ENCODE results near the gene ZNF219. TPM values are rescaled to one million over a fixed set of nuclear protein-coding genes. Genes with fewer than 3 reads are reported as not detected.
A peak's percentile ranks its signal among the peaks of the same experiment; 100 is the strongest.

ZNF219 gene
- total RNA-seq, 1 experiment from 2014 or later, result 84.5 TPM

DNA sequence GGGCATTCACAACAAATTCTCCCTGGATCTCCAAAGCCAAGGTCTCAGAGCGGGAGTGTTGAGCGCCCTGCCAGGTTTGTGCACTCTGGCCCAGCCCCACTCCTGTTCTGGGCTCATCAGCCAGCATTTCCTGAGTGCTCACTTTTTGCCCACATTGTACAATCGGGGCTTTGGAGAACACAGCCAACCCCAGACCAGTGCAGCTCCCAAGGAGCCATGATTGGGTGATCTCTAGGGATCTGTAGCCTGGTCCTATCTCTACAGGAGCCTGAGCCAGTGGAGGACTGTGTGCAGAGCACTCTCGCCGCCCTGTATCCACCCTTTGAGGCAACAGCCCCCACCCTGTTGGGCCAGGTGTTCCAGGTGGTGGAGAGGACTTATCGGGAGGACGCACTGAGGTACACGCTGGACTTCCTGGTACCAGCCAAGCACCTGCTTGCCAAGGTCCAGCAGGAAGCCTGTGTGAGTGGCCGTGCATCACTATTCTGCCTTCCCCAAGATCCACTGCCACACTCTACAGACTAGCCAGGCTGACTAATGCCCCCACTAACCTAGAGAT is 25.6 kb downstream of the ZNF219 start:
- H3K56ac ChIP-seq (ENCODE audit: insufficient read length, low read depth, low read length), result no peak overlapping the region
- no peaks in the 10 kb centered on the region for H3K79me1 ChIP-seq (ENCODE audit: insufficient read depth, low read depth, low read length, poor library complexity, severe bottlenecking)
- H4K5ac ChIP-seq (ENCODE audit: insufficient read length, low read depth, low read length), result no peak overlapping the region
- no peaks in the 10 kb centered on the region for H3K79me2 ChIP-seq (ENCODE audit: insufficient read depth, low read length)
- H3K27ac ChIP-seq (ENCODE audit: insufficient read length, low read depth, low read length), result no peak overlapping the region
- no peak overlapping the region for H2BK5ac ChIP-seq (ENCODE audit: insufficient read length, low read length)
- H3K27me3 ChIP-seq (ENCODE audit: insufficient read depth, low read length), result no peaks in the 10 kb centered on the region
- H3K4ac ChIP-seq (ENCODE audit: low read depth, low read length), result no peak overlapping the region
- Mint-ChIP-seq H3K27ac (no peak overlapping the region; a peak in 1 of 7 replicates), H3K27me3 (ENCODE audit: low read depth) (peaks cover 8% of the 10 kb centered on the region), H3K4me1 (peaks cover 23 to 24% of the 10 kb centered on the region in 2 experiments), H3K36me3 (ENCODE audit: insufficient read depth in 1 of 3, low read depth in 3 of 3) (peaks cover 38 to 56% (median 51%) of the 10 kb centered on the region in 3 experiments), H3K4me3 (peak overlapping the region; percentile 88 to 96; a peak in 4 of 5 replicates), H3K9me3 (no peaks in the 10 kb centered on the region)
- H3K9ac ChIP-seq (ENCODE audit: extremely low read depth, insufficient read length, low read length), result no peak overlapping the region
- H4K91ac ChIP-seq (ENCODE audit: insufficient read length, low read depth, low read length), result no peak overlapping the region
- H3K14ac ChIP-seq (ENCODE audit: insufficient read depth, low read length), result no peak overlapping the region
- H2AFZ ChIP-seq (ENCODE audit: low read length), result no peak overlapping the region
- TF ChIP-seq, protein P1, sequence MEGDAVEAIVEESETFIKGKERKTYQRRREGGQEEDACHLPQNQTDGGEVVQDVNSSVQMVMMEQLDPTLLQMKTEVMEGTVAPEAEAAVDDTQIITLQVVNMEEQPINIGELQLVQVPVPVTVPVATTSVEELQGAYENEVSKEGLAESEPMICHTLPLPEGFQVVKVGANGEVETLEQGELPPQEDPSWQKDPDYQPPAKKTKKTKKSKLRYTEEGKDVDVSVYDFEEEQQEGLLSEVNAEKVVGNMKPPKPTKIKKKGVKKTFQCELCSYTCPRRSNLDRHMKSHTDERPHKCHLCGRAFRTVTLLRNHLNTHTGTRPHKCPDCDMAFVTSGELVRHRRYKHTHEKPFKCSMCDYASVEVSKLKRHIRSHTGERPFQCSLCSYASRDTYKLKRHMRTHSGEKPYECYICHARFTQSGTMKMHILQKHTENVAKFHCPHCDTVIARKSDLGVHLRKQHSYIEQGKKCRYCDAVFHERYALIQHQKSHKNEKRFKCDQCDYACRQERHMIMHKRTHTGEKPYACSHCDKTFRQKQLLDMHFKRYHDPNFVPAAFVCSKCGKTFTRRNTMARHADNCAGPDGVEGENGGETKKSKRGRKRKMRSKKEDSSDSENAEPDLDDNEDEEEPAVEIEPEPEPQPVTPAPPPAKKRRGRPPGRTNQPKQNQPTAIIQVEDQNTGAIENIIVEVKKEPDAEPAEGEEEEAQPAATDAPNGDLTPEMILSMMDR (conservative IDR thresholded peaks at IDR 0.05), result no peak
- peaks cover 31% of the 10 kb centered on the region for H3K23me2 ChIP-seq (ENCODE audit: insufficient read length, low read depth, low read length, poor library complexity, severe bottlenecking)
- no peak overlapping the region for H2AK5ac ChIP-seq (ENCODE audit: insufficient read length, low read length)
- peaks cover 4% of the 10 kb centered on the region; the same call in 1 of the 2 replicates for H3K4me1 ChIP-seq (ENCODE audit: insufficient read depth, low read length)
- no peak overlapping the region for H4K8ac ChIP-seq (replicated peaks; ENCODE audit: insufficient read length, low read depth, low read length)
- DNase-seq, result no peak
- no peak overlapping the region for H2BK12ac ChIP-seq (ENCODE audit: insufficient read length, low read depth, low read length)
- no peak overlapping the region for H2BK15ac ChIP-seq (ENCODE audit: low read depth, low read length)
- H2BK120ac ChIP-seq (ENCODE audit: low read depth, low read length, poor library complexity, severe bottlenecking), result no peak overlapping the region
- H3K23ac ChIP-seq (ENCODE audit: insufficient read length, low read depth, low read length), result no peak overlapping the region
- H2BK20ac ChIP-seq (ENCODE audit: low read depth, low read length, poor library complexity, severe bottlenecking), result no peak overlapping the region
- no peak overlapping the region for H3T11ph ChIP-seq (ENCODE audit: low read length)
- H4K20me1 ChIP-seq (ENCODE audit: control insufficient read depth, insufficient read depth, insufficient read length), result no peaks in the 10 kb centered on the region
- H3K18ac ChIP-seq (ENCODE audit: insufficient read length, low read depth, low read length), result no peak overlapping the region
- no peak overlapping the region for H3K4me2 ChIP-seq (ENCODE audit: insufficient read depth, insufficient read length, low read length)
- WGBS (ENCODE audit: extremely low coverage, insufficient read length, low lambda C conversion rate), result no CpG with 5 or more reads among the region's 9 CpGs
- no peaks in the 10 kb centered on the region for H3K9me3 ChIP-seq (ENCODE audit: control insufficient read depth, low read depth, low read length)

Measured in H9 (cell line).